Ovary (tissue), 9 donors: ENCODE data around the gene RTP3. TPM values are rescaled to one million over a fixed set of nuclear protein-coding genes. Genes with fewer than 3 reads are reported as not detected.

Source experiments
- DNase-seq, 5 donors: peaks; one replicate each; pipeline ENCODE4 v3.0.0-alpha.2; 2019 to 2020
- H3K27ac ChIP-seq, 2 donors: fragments of 200-600 bp; one replicate each; pipeline versions ENCODE4 v1.5.1 to v1.8.0; 2019 to 2022
- H3K27me3 ChIP-seq: fragments of 200-600 bp; one replicate; pipeline ENCODE4 v1.8.0; 2022
- H3K36me3 ChIP-seq: fragments of 200-600 bp; sonication (generic); one replicate; pipeline ENCODE4 v1.5.1; 2019
- H3K4me1 ChIP-seq: one replicate; pipeline ENCODE4 v1.8.1; 2013; ENCODE audit warnings: mild to moderate bottlenecking, moderate library complexity; ENCODE audit not compliant: insufficient read depth
- H3K4me3 ChIP-seq: fragments of 200-600 bp; sonication (generic); one replicate; pipeline ENCODE4 v1.5.1; 2017
- H3K9me3 ChIP-seq, 2 donors: fragments of 200-600 bp in 1 of 2; sonication (generic) in 1 of 2; one replicate each; pipeline versions ENCODE4 v1.5.1 to v1.8.1; 2013 to 2019; ENCODE audit warnings: mild to moderate bottlenecking in 1 of 2, moderate library complexity in 1 of 2
- EP300 ChIP-seq: sonication (generic); formaldehyde crosslinking; IDR thresholded peaks from one replicate; pipeline ENCODE4 v1.6.1; 2017; ENCODE audit warnings: antibody characterized with exemption
- POLR2A ChIP-seq: fragments of 450-650 bp; IDR thresholded peaks from one replicate; pipeline ENCODE4 v1.6.1; 2017; ENCODE audit warnings: antibody characterized with exemption, mild to moderate bottlenecking, moderate library complexity
- WGBS, 3 donors: extraction: QIAGEN DNeasy Blood & Tissue Kit in 1 of 3; methylation state at CpG; one replicate each; pipeline versions ENCODE4 v1.1.5 to v1.1.7; 2013 to 2017; 5-methylcytosine and 5-hydroxymethylcytosine counted together
- intact Hi-C, 4 donors: fragments of 100-400 bp; cut with DNase I; formaldehyde crosslinking; loops; one replicate each; pipeline versions ENCODE4 v1.11.0 to v1.15.1; 2022 to 2023
- polyA plus RNA-seq, 2 donors: library from polyadenylated mRNA; stranded (reverse); fragments of 200-250 nt in 1 of 2; fragments of 350-450 nt in 1 of 2; fragmentation: Illumina TruSeq in 1 of 2; extraction: RNeasy Lipid Tissue Mini Kit (QIAGEN cat#74804) in 1 of 2; gene quantifications; one replicate each; pipeline ENCODE4 v1.2.3, GENCODE V29; 2013 to 2014
- total RNA-seq, 7 donors: library from RNA; depleted of rRNA in 2 of 7; stranded (reverse); fragments of >200 nt in 2 of 7; fragmentation: NEBNext Ultra II Directional in 3 of 7; extraction: Animal tissue kit (Norgen Biotek cat#: 25700) in 3 of 7; gene quantifications; one replicate each; pipeline versions ENCODE4 v1.1.0 to v1.2.4, GENCODE V29; 2016 to 2023
- TF ChIP-seq, protein P1 (sequence below), 3 donors: fragments of 450-650 bp in 2 of 3; fragments of 200-600 bp in 1 of 3; IDR thresholded peaks; one replicate each; pipeline versions ENCODE4 v1.5.1 to v1.8.0; 2016 to 2022; ENCODE audit warnings: antibody characterized with exemption in 3 of 3, mild to moderate bottlenecking in 1 of 3
- donor health status: DM: no; HTN: no; CAD: no; lungs with moderate emphysema.
- donor health status: DM: no; HTN: no; CAD: no.
- donor health status: Bipolar disorder and iron deficiency.
- donor health status: DM: yes; HTN: yes; CAD: no.
- donor health status: DM: no; HTN: no; CAD: no.
- donor health status: DM: yes; HTN: yes; CAD: no.

RTP3 gene
- total and polyA plus RNA-seq, 9 donors, result not detected

DNA sequence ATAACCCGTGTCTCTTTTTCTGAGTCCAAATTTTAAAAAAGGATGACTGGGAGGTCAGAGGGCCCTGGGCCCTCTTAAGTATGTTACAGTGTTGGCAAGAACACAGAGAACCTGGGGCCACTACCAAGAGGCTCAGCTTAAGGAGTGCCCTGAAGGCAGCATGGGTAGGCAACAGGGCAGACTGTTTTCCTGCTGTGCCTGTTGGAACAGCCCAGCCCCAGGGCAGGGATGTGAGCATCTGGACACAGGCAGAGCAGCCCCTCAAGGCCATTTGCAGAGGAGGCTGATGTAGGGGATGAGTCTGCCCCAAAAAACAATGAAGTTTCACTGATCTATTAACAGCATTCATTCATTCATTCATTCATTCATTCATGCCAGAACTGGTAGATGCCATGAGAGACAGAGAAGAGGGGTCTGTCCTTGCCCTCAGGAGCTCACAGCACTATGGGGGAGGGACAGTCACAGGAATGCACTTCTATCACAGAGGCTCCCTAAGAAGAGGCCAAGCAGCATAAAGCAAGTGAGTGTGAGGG lies 30.8 kb upstream of the RTP3 start:
- Histone ChIP-seq H3K4me1 (peaks cover 2% of the 10 kb centered on the region), H3K4me3 (no peak overlapping the region), H3K9me3 (no peaks in the 10 kb centered on the region), H3K36me3 (no peaks in the 10 kb centered on the region), H3K27ac (no peak overlapping the region), H3K27me3 (no peaks in the 10 kb centered on the region)
- TF ChIP-seq EP300 (no peak), POLR2A (no peak)
- TF ChIP-seq, protein P1, sequence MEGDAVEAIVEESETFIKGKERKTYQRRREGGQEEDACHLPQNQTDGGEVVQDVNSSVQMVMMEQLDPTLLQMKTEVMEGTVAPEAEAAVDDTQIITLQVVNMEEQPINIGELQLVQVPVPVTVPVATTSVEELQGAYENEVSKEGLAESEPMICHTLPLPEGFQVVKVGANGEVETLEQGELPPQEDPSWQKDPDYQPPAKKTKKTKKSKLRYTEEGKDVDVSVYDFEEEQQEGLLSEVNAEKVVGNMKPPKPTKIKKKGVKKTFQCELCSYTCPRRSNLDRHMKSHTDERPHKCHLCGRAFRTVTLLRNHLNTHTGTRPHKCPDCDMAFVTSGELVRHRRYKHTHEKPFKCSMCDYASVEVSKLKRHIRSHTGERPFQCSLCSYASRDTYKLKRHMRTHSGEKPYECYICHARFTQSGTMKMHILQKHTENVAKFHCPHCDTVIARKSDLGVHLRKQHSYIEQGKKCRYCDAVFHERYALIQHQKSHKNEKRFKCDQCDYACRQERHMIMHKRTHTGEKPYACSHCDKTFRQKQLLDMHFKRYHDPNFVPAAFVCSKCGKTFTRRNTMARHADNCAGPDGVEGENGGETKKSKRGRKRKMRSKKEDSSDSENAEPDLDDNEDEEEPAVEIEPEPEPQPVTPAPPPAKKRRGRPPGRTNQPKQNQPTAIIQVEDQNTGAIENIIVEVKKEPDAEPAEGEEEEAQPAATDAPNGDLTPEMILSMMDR (IDR thresholded peaks at IDR 0.05), result no peak
- no peak for DNase-seq
- 10 to 54% (median 33%) methylated on average over 1 of the region's 1 CpG for WGBS, 3 donors
- intact Hi-C loops, result no loop called here

DNA sequence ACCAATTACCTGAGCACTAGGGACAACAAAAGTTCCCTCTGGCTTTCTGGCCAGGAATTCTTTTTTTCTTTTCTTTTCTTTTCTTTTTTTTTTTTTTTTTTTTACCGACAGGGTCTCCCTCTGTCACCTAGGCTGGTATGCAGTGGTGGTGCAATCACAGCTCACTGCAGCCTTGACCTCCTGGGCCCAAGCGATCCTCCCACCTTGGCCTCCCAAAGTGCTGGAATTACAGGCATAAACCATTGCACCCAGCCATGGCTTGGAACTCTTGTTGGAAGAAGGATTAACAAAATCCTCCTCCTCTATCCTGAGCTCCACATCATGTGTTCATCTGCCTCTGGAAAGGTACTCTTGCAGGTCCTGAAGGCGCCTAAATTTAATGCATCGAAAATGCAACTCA lies 30.2 kb upstream of the RTP3 start:
- WGBS, 3 donors, result 84 to 87% (median 85%) methylated on average over 4 of the region's 4 CpGs
- no peaks in the 10 kb centered on the region for H3K36me3 ChIP-seq
- DNase-seq, result no peak
- H3K27ac ChIP-seq, result no peak overlapping the region
- peaks cover 2% of the 10 kb centered on the region for H3K4me1 ChIP-seq
- intact Hi-C loops, result no loop called here
- H3K9me3 ChIP-seq, result no peaks in the 10 kb centered on the region
- no peak overlapping the region for H3K4me3 ChIP-seq
- TF ChIP-seq, protein P1 (IDR thresholded peaks at IDR 0.05), result no peak
- TF ChIP-seq POLR2A (no peak), EP300 (no peak)
- H3K27me3 ChIP-seq, result no peaks in the 10 kb centered on the region

DNA sequence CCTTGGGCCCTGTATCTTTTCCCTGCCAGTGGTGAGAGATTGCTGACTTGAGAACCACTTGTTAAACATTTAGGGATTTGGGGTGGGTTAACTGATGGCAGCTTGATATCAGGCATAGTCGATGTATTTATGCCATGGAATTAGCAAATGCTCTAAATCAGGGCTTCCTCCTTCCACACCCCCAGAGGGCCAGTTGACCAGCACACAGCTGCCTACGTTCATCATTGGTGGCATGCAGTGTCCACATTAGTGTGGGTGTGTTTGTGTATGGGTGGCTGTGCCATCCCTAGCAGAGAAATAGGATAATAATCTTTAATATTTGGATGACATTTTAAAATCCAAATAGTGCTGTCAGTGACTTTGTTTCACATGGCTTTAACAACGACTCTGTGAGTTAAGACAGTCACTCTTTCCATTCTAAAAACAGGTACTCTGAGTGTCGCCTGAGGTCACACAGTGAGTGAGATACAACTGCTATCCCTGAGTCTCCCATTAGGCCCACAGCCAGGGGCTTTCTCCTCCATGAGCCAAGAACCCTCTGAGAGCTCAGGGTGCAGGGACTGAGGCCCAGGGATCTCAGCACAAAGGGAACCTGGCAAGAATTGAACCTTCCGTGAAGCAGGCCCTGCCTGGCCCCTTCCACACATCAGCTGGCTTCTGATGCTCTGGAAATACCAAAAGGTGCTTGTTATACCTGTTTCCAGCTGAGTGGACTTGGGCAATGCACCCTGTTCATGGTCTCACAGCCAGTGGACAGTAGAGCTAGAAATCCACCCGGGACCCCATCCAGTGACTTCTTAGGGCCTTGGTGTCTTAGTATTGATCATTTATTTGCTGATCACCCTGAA lies 28.8 kb upstream of the RTP3 start:
- no peak overlapping the region for H3K27ac ChIP-seq
- WGBS, 3 donors, result 83 to 90% (median 85%) methylated on average over 6 of the region's 6 CpGs

DNA sequence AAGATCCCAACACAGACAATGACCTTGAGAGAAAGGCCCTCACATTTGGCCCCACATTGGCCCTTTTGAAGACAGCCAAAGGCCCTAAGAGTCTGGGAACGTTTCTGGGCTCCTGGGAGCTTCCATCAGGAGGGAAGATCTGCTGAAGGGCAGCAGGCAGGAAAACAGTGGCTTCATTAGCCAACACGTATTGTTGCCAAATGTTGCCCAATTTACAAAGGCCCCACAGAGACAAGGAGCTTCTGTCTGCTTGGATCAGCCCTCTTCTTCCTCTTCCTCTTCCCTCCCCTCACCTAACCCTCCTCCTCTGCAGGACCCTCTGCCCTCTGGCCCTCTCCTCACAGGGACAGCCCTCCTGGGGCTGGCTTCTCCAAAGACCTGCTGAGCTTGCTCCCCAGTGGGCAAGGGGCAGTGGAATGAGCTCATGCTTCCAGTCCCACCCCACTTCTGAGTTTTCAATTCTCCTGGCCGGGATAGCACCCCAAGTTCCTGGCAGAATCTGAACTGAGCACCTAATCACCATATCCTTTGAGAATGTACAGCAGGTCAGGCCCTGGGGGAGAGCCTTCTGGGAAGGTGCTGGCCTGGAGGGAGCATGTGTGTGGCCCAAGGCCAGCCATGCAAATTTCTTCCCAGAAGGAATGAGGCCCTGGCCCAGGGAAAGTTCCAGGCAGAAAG lies 28.0 kb upstream of the RTP3 start:
- TF ChIP-seq EP300 (no peak), POLR2A (no peak)
- TF ChIP-seq, protein P1 (IDR thresholded peaks at IDR 0.05), result no peak
- 47 to 66% (median 54%) methylated on average over 3 of the region's 3 CpGs for WGBS, 3 donors
- no peak for DNase-seq
- Histone ChIP-seq H3K27me3 (no peaks in the 10 kb centered on the region), H3K4me1 (peaks cover 2% of the 10 kb centered on the region), H3K36me3 (no peaks in the 10 kb centered on the region), H3K4me3 (no peak overlapping the region), H3K27ac (no peak overlapping the region), H3K9me3 (no peaks in the 10 kb centered on the region)
- intact Hi-C loops, result no loop called here

More for the DNA sequence above, 28.8 kb upstream of the RTP3 start:
- H3K4me1 ChIP-seq, result peaks cover 2% of the 10 kb centered on the region
- no peaks in the 10 kb centered on the region for H3K27me3 ChIP-seq
- H3K9me3 ChIP-seq, result no peaks in the 10 kb centered on the region
- no peak for TF ChIP-seq EP300
- TF ChIP-seq POLR2A, result no peak
- TF ChIP-seq, protein P1 (IDR thresholded peaks at IDR 0.05), result no peak
- H3K4me3 ChIP-seq, result no peak overlapping the region
- H3K36me3 ChIP-seq, result no peaks in the 10 kb centered on the region
- intact Hi-C loops, result no loop called here
- DNase-seq, result no peak
